DOHH2 (cell line): ENCODE data around the gene ENO1.
"Not testable (repeated sequence)": the region's sequence is repeated elsewhere in the genome, so short reads cannot be mapped to it uniquely, and the experiment has no call there.

ENCODE experiments used
- H3F3A ChIP-seq: fragments of 200-600 bp; sonication (generic), shearing (Covaris generic); 2 replicates; pipeline ENCODE4 v1.6.0; 2016; ENCODE audit warnings: antibody characterized with exemption, mild to moderate bottlenecking; ENCODE audit not compliant: control insufficient read depth, insufficient read depth
- H3K27ac ChIP-seq: fragments of 200-600 bp; sonication (generic); 2 replicates; pipeline ENCODE4 v1.5.1; 2014; ENCODE audit warnings: low read depth, mild to moderate bottlenecking, low read length, moderate library complexity
- H3K27me3 ChIP-seq: fragments of 200-600 bp; sonication (generic); 2 replicates; pipeline ENCODE4 v1.6.1; 2014; ENCODE audit warnings: mild to moderate bottlenecking, low read length, mixed read lengths; ENCODE audit not compliant: control insufficient read depth
- H3K36me3 ChIP-seq: fragments of 200-600 bp; sonication (generic); 2 replicates; pipeline ENCODE4 v1.6.1; 2014; ENCODE audit warnings: mild to moderate bottlenecking, low read length, moderate library complexity, mixed read lengths; ENCODE audit not compliant: control insufficient read depth
- H3K4me1 ChIP-seq: fragments of 200-600 bp; sonication (generic); 2 replicates; pipeline ENCODE4 v1.6.1; 2014; ENCODE audit warnings: mild to moderate bottlenecking, low read length, mixed read lengths; ENCODE audit not compliant: control insufficient read depth
- H3K4me2 ChIP-seq: fragments of 200-600 bp; sonication (generic); 2 replicates; pipeline ENCODE4 v1.6.0; 2014; ENCODE audit warnings: mild to moderate bottlenecking, low read length, moderate library complexity
- H3K4me3 ChIP-seq: fragments of 200-600 bp; sonication (generic); 2 replicates; pipeline ENCODE4 v1.5.1; 2014; ENCODE audit warnings: mild to moderate bottlenecking, low read length, mixed read lengths
- H3K79me2 ChIP-seq: fragments of 200-600 bp; sonication (generic); 2 replicates; pipeline ENCODE4 v1.6.1; 2014; ENCODE audit warnings: mild to moderate bottlenecking, low read length, mixed read lengths; ENCODE audit not compliant: control insufficient read depth
- H3K9me2 ChIP-seq: fragments of 200-600 bp; sonication (generic); replicated peaks from 2 replicates; pipeline ENCODE4 v1.6.1; 2014; ENCODE audit warnings: mild to moderate bottlenecking, low read length, mixed read lengths; ENCODE audit not compliant: control insufficient read depth
- H3K9me3 ChIP-seq: fragments of 200-600 bp; sonication (generic); 2 replicates; pipeline ENCODE4 v1.6.1; 2014; ENCODE audit warnings: antibody characterized with exemption, low read length, mixed read lengths; ENCODE audit not compliant: control insufficient read depth, insufficient read depth
- H4K20me1 ChIP-seq: fragments of 200-600 bp; sonication (generic); 2 replicates; pipeline ENCODE4 v1.6.0; 2014; ENCODE audit warnings: low read depth, mild to moderate bottlenecking, antibody characterized with exemption, low read length, moderate library complexity; ENCODE audit not compliant: control insufficient read depth, insufficient read depth
- CTCF ChIP-seq: fragments of 200-600 bp; sonication (generic); IDR thresholded peaks from one replicate; pipeline ENCODE4 v1.5.1; 2014; ENCODE audit warnings: antibody characterized with exemption, mild to moderate bottlenecking, low read depth, low read length; ENCODE audit not compliant: poor library complexity, severe bottlenecking
- EZH2phosphoT487 ChIP-seq: fragments of 200-600 bp; sonication (generic); IDR thresholded peaks from 2 replicates; pipeline ENCODE4 v1.6.1; 2017; ENCODE audit warnings: borderline replicate concordance, mild to moderate bottlenecking, antibody characterized with exemption, low read length, moderate library complexity, mixed read lengths

The ENO1 gene

GRCh38 chr1:8922962-8923361, 44.5 kb upstream of the ENO1 start:
- TF ChIP-seq EZH2phosphoT487 = no peak
- no peak for TF ChIP-seq CTCF
- H3K4me3 ChIP-seq = no peak overlapping the region

GRCh38 chr1:8917536-8917935, 39.0 kb upstream of the ENO1 start:
- peaks cover 63% of the 10 kb centered on the region for H3K4me1 ChIP-seq
- H3K9me3 ChIP-seq, H3K9me2 ChIP-seq, H3K36me3 ChIP-seq, H3K4me2 ChIP-seq, H4K20me1 ChIP-seq, H3K4me3 ChIP-seq, H3K79me2 ChIP-seq, H3K27me3 ChIP-seq, H3K27ac ChIP-seq, H3F3A ChIP-seq: not testable (repeated sequence)

More at GRCh38 chr1:8922962-8923361, 44.5 kb upstream of the ENO1 start:
- Histone ChIP-seq H3K9me3 (no peaks in the 10 kb centered on the region), H3K4me1 (peaks cover 66% of the 10 kb centered on the region), H3K79me2 (no peaks in the 10 kb centered on the region), H3K36me3 (no peaks in the 10 kb centered on the region), H3K27ac (no peak overlapping the region), H3F3A (peaks cover 12% of the 10 kb centered on the region; the same call in 1 of the 2 replicates), H3K4me2 (no peak overlapping the region), H3K27me3 (no peaks in the 10 kb centered on the region), H4K20me1 (no peaks in the 10 kb centered on the region), H3K9me2 (no peaks in the 10 kb centered on the region)

DNA sequence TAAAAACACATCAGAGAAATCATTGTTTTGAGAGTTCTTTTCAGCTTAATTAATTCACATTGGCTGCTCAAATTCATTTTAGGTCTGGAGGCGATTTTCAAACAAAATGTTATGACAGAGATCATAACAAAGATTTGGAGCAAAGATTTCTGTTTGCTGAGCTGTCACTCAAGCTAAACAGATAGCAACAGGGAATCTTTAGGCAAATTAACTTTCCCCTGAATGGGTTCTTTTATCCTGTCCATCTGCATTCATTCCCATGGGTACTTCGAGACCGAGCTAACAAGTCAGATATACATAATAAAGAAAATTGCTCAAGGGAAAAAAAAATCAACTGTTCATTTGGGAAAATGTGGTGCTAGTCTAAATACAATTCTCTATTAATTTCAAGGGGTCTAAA, 37.0 kb upstream of the ENO1 start:
- H3K4me2 ChIP-seq = peak overlapping the region; percentile 46
- H3F3A ChIP-seq = peaks cover 4% of the 10 kb centered on the region
- peak overlapping the region; percentile 50 for H3K27ac ChIP-seq
- no peaks in the 10 kb centered on the region for H3K9me3 ChIP-seq
- peaks cover 68% of the 10 kb centered on the region for H3K4me1 ChIP-seq
- peak overlapping the region; percentile 6; the same call in 1 of the 2 replicates for H3K4me3 ChIP-seq
- H3K27me3 ChIP-seq = no peaks in the 10 kb centered on the region
- H3K79me2 ChIP-seq = no peaks in the 10 kb centered on the region
- H4K20me1 ChIP-seq = no peaks in the 10 kb centered on the region
- no peaks in the 10 kb centered on the region for H3K9me2 ChIP-seq
- no peaks in the 10 kb centered on the region for H3K36me3 ChIP-seq
- TF ChIP-seq EZH2phosphoT487 (no peak), CTCF (no peak)

- no peaks in the 10 kb centered on the region for H3K36me3 ChIP-seq
- no peaks in the 10 kb centered on the region for H3K9me3 ChIP-seq
- H3K4me3 ChIP-seq = peak overlapping the region; percentile 6; the same call in 1 of the 2 replicates
- TF ChIP-seq EZH2phosphoT487 = no peak
- TF ChIP-seq CTCF = no peak
- no peaks in the 10 kb centered on the region for H4K20me1 ChIP-seq
- no peaks in the 10 kb centered on the region for H3K9me2 ChIP-seq
- H3K79me2 ChIP-seq = no peaks in the 10 kb centered on the region
- peaks cover 4% of the 10 kb centered on the region for H3F3A ChIP-seq
- no peaks in the 10 kb centered on the region for H3K27me3 ChIP-seq
- peaks cover 66% of the 10 kb centered on the region for H3K4me1 ChIP-seq
- peak overlapping the region; percentile 46 for H3K4me2 ChIP-seq
- H3K27ac ChIP-seq = peak overlapping the region; percentile 50
These were observed 36.0 kb upstream of the ENO1 start for GRCh38 chr1:8914466-8914865.
